Panc1 (cell line): ENCODE measurements around the gene ZNF575.

ENCODE experiments used
- POLR2AphosphoS5 ChIP-seq: IDR thresholded peaks from 2 replicates; pipeline ENCODE4 v1.6.1; 2012; ENCODE audit warnings: mild to moderate bottlenecking, low read depth, low read length, moderate library complexity
- SIN3A ChIP-seq: IDR thresholded peaks from 2 replicates; pipeline ENCODE4 v1.6.1; 2012; ENCODE audit warnings: low read depth, mild to moderate bottlenecking, low read length, moderate library complexity, borderline replicate concordance; ENCODE audit not compliant: insufficient read depth
- TCF7L2 ChIP-seq: IDR thresholded peaks from 2 replicates; pipeline ENCODE4 v1.6.1; 2011; ENCODE audit warnings: mild to moderate bottlenecking, low read depth, low read length, inconsistent platforms
- TF ChIP-seq, protein P1 (sequence below): fragments of 450-650 bp; IDR thresholded peaks from 2 replicates; pipeline ENCODE4 v1.5.1; 2017; ENCODE audit warnings: mild to moderate bottlenecking
- TF ChIP-seq, protein P2 (sequence below), 2 experiments: IDR thresholded peaks; 2 replicates each; pipeline ENCODE4 v1.6.1; 2011 to 2012; ENCODE audit warnings: low read depth in 2 of 2, control low read depth in 1 of 2, low read length in 1 of 2, mild to moderate bottlenecking in 1 of 2, moderate library complexity in 1 of 2; ENCODE audit not compliant: insufficient read depth in 1 of 2

DNA sequence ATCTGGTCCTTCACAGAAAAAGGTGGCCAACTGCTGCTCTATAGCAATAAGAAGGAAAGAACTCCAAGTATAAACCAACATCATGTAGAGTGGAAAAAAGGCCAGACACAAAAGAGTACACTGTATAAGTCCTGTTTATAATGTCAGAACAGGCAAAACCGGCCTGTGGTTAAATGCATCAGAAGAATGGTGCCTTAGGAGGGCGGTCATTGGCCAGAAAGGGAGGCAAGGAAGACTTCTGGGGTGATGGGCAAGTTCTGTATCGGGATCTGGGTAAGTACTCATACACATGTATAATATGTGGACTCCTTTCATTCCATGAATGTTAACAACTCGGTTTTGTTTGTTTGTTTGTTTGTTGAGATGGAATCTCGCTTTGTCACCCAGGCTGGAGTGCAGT lies 10.1 kb upstream of the ZNF575 start:
- TF ChIP-seq, protein P1, sequence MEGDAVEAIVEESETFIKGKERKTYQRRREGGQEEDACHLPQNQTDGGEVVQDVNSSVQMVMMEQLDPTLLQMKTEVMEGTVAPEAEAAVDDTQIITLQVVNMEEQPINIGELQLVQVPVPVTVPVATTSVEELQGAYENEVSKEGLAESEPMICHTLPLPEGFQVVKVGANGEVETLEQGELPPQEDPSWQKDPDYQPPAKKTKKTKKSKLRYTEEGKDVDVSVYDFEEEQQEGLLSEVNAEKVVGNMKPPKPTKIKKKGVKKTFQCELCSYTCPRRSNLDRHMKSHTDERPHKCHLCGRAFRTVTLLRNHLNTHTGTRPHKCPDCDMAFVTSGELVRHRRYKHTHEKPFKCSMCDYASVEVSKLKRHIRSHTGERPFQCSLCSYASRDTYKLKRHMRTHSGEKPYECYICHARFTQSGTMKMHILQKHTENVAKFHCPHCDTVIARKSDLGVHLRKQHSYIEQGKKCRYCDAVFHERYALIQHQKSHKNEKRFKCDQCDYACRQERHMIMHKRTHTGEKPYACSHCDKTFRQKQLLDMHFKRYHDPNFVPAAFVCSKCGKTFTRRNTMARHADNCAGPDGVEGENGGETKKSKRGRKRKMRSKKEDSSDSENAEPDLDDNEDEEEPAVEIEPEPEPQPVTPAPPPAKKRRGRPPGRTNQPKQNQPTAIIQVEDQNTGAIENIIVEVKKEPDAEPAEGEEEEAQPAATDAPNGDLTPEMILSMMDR, result no peak
- TF ChIP-seq, protein P2, sequence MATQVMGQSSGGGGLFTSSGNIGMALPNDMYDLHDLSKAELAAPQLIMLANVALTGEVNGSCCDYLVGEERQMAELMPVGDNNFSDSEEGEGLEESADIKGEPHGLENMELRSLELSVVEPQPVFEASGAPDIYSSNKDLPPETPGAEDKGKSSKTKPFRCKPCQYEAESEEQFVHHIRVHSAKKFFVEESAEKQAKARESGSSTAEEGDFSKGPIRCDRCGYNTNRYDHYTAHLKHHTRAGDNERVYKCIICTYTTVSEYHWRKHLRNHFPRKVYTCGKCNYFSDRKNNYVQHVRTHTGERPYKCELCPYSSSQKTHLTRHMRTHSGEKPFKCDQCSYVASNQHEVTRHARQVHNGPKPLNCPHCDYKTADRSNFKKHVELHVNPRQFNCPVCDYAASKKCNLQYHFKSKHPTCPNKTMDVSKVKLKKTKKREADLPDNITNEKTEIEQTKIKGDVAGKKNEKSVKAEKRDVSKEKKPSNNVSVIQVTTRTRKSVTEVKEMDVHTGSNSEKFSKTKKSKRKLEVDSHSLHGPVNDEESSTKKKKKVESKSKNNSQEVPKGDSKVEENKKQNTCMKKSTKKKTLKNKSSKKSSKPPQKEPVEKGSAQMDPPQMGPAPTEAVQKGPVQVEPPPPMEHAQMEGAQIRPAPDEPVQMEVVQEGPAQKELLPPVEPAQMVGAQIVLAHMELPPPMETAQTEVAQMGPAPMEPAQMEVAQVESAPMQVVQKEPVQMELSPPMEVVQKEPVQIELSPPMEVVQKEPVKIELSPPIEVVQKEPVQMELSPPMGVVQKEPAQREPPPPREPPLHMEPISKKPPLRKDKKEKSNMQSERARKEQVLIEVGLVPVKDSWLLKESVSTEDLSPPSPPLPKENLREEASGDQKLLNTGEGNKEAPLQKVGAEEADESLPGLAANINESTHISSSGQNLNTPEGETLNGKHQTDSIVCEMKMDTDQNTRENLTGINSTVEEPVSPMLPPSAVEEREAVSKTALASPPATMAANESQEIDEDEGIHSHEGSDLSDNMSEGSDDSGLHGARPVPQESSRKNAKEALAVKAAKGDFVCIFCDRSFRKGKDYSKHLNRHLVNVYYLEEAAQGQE (IDR thresholded peaks at IDR 0.05; ENCODE audit: insufficient read depth in 1 of 2, low read depth in 2 of 2, low read length in 1 of 2), result no peak
- no peak for TF ChIP-seq POLR2AphosphoS5
- no peak for TF ChIP-seq SIN3A
- TF ChIP-seq TCF7L2, result no peak
